Measurements from ENCODE around the gene RAMP1.
"Not testable (repeated sequence)": the region's sequence is repeated elsewhere in the genome, so short reads cannot be mapped to it uniquely, and the experiment has no call there.

- TF ChIP-seq CTCF, POLR2A (IDR thresholded peaks at IDR 0.05): not testable (repeated sequence)
Measured at GRCh38 chr2:237868074-237868473, 8.7 kb downstream of the RAMP1 start.

Data from suprapubic skin (tissue), 3 donors.